GM21360 (cell line): Measurements from ENCODE around the gene PARD3B.

Experiments used
- ATAC-seq: cut with Tn5 transposase; IDR thresholded peaks from one replicate; pipeline ENCODE4 v1.9.1; 2021; ENCODE audit warnings: mild to moderate bottlenecking, moderate library complexity; ENCODE audit not compliant: unreplicated experiment

The PARD3B gene

GRCh38 chr2:204647626-204648025 lies 102.4 kb downstream of the PARD3B start:
- no peak for ATAC-seq

DNA sequence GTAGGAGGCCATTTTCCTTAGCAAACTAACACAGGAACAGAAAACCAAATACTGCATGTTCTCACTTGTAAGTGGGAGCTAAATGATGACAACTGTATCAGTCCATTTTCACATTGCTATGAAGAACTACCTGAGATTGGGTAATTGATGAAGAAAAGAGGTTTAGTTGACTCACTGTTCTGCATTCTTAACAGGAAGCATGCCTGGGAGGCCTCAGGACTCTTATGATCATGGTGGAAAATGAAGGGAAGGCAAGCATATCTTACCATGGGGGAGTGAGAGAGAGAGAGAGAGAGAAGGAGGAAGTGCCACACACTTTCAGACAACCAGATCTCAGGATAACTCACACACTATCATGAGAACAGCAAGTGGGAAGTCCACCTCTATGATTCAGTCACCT lies 105.3 kb downstream of the PARD3B start:
- ATAC-seq, result no peak

- no peak for ATAC-seq
These were observed 106.8 kb downstream of the PARD3B start for GRCh38 chr2:204652063-204652462.

DNA sequence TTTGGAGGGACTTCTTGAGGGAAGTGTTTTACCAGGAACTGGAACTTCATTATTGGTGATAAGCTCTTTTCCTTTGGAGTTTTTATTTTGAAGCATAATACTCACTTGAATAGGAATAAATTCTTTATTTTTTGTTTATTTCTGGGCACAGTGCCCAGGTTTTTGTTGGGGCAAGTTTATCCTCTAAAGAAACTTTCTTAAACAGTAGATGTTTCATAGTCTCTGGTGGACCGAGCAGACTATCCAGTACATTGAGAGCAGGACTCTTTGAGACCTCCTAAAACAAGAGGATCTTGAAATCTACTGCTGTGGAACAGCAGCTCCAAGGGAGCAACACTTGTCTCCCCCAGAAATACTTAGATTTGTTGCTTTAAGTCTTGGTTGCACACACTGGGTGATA lies 109.4 kb downstream of the PARD3B start:
- no peak for ATAC-seq

- ATAC-seq, result no peak
These were observed 109.8 kb downstream of the PARD3B start for GRCh38 chr2:204655101-204655500.

DNA sequence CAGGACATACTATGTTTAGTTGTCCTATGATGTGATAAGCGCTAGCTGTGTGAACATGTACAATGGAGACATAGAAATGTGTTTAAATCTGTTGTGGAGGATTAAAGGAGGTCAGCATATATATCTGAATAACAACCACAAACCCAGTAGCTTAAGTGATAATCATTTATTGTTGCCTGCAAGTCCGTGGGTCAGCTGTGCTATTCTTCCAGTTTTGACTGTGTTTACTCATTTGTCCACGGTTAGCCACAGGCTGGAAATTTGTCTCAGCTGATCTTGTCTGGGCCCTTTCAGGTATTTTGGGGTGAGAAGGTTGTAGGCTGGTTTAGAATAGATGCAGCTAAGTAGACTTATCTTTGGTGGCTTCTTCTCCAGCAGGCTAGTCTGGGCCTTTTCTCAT lies 110.4 kb downstream of the PARD3B start:
- no peak for ATAC-seq

- no peak for ATAC-seq
These were observed 111.7 kb downstream of the PARD3B start for GRCh38 chr2:204657024-204657423.

GRCh38 chr2:204662956-204663355 lies 117.7 kb downstream of the PARD3B start:
- ATAC-seq, result no peak

GRCh38 chr2:204663816-204664425 lies 118.6 kb downstream of the PARD3B start:
- ATAC-seq, result no peak

DNA sequence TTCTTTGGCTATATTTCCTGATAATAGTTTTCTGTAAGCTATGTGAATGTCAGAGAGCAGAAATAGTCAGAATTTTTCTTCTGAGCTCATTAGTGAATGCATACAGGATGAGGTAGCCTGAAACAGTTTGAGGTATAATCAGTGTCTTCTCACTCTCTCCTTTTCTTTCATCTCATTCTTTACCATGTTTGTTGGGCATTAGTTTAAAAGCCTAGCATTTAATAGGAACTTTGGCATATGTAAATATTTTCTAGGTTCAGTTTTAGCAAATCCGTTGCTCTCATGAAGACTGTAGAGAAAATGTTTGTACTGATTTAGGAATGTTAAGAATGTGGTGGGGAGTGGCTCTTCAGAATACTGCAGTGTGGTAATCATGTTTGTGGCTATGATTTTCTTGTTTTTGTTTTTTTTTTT lies 119.4 kb downstream of the PARD3B start:
- no peak for ATAC-seq

- no peak for ATAC-seq
These were observed 119.9 kb downstream of the PARD3B start for GRCh38 chr2:204665207-204665606.

DNA sequence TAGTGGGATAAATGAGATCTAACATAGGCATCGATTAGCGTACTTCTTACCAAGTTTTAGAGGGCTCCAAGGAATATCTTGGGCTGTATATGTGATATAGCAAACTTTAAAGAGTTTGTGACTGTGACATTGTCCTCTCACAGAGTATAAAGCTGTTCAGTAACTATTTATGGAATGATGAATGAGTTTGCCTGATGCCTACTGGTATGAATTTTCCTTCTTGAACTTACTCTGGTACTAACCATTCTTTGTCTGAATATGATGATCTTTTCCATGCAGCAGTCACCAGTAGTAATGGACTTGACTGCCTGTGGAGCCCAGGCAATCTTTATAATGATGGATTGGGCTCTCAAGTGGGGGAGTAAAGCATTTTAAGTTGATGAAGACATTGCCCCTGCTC lies 120.5 kb downstream of the PARD3B start:
- ATAC-seq, result no peak

DNA sequence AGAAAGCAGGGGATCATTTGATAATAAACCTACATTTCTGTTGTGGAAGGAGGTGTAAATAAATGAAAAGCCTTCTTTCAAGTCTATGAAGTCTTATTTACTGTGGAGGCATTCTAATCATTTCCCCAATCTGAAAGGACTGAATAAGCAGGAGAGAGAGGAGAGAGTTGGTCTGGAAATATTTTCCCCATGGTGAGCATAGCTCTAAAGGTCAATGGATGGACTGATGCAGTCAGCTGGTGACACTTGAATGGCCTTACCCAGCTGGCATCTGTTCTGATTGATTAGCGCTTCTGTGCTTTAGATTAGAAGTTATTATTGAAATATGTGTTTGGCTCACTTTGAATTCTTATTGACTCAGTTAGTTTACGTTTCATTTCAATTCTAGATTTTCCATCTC lies 122.7 kb downstream of the PARD3B start:
- ATAC-seq, result no peak

- ATAC-seq, result no peak
These were observed 124.1 kb downstream of the PARD3B start for GRCh38 chr2:204669382-204669781.

- ATAC-seq, result no peak
These were observed 124.8 kb downstream of the PARD3B start for GRCh38 chr2:204670124-204670523.

- no peak for ATAC-seq
These were observed 125.5 kb downstream of the PARD3B start for GRCh38 chr2:204670756-204671155.

DNA sequence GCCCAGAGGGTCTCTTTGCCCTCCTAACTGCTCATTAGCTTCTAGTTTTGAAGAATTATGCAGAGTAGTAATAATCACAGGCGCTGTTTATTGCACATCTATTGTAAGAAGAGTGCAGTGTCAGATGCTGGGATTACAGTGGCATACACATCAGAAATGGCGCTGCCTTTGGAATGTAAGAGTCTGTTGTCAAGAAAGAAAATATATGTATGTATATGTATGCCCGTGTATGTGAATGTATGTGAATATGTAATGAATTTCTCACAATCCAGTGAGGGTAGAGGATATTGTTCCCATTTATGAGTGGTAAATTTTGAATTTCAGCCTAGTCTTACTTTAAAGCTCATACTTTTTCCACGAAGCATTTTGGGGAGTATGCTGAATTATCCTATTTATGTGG lies 127.5 kb downstream of the PARD3B start:
- ATAC-seq, result no peak

- ATAC-seq, result no peak
These were observed 128.6 kb downstream of the PARD3B start for GRCh38 chr2:204673877-204674276.

GRCh38 chr2:204678031-204678430 lies 132.8 kb downstream of the PARD3B start:
- ATAC-seq, result no peak

DNA sequence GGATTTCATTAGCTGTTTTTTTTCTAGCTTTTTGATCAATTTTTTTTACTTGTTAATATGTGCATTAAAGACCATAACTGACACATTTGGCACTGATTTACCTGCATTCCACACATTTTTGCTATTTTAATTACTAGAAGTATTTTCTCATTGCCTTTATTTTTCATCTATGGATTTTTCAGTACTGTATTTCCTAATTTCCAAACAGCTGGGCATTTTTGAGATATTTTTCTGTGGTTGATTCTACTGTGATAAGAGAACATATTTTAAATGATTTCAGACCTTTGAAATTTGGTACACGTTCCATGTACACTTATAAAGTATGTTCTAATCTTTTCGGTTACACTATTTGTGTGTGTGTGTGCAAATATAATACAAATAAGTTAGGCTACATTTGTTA lies 135.3 kb downstream of the PARD3B start:
- no peak for ATAC-seq

DNA sequence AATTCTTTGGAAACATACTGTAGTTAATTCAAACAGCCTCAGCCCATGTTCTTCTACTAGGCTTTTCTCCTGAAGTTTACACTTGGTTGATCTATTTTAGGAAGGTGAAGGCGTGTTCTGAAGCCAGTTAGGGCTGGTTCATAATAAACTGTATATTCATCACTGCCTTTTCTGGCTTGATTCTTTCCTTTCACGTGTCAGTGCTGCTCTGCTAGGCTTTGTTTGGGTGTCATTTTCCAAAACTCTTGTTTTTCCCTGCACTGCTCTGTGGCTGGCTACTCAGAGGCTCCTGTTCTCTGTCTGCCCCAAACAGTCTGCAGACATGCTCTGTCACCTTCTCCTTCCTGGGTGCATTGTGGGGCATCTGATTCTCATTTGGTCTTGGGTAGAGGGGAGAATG lies 136.1 kb downstream of the PARD3B start:
- ATAC-seq, result no peak

GRCh38 chr2:204683384-204683783 lies 138.1 kb downstream of the PARD3B start:
- no peak for ATAC-seq

DNA sequence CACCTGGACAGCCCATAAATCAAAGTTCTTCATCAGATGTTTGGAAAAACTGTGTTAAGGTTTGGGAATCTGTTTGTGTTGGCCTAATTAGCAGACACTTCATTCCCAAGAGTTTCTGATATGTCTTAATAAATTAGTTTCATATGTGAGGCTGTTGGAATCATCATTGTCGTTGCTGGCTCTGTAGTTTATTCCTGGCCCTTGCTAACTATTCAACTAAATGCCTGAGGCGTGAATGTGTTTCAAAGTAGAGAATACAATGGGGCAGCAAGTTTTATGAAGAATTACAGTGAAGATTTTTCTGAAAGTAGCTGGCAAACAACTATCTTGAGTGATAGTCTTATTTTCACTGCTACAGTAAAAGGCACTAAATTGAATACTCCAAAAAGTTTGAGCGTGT lies 141.1 kb downstream of the PARD3B start:
- no peak for ATAC-seq
